Measurements from ENCODE around the gene DCTN3. TPM values are rescaled to one million over a fixed set of nuclear protein-coding genes. Genes with fewer than 3 reads are reported as not detected.

DCTN3 gene
- total and polyA plus RNA-seq, 9 of the 15 experiments (the other 6 are each of a cell fraction or from before 2014, with no cell fraction given): 11.0 to 51.0 (median 41.9) TPM

- peaks cover 0 to 34% of the 10 kb centered on the region in 2 experiments; a peak in 2 of 5 replicates for H3K4me1 ChIP-seq (replicated peaks in 1 of 2; ENCODE audit: control insufficient read depth in 2 of 2, insufficient read depth in 2 of 2, low read length in 2 of 2)
- no peaks in the 10 kb centered on the region for H3K9me3 ChIP-seq (replicated peaks; ENCODE audit: control insufficient read depth, insufficient read depth, low read depth, low read length)
- CTCF ChIA-PET (ENCODE audit: low intra/inter-chr PET ratio): interaction anchor here (0.5 to 1.8 kb wide), 8 partner anchors 12 to 1777 kb away, joined by 3 to 9 read pairs (median 4); no protein-coding TSS in a partner anchor
- peaks cover 18% of the 10 kb centered on the region for H4K20me1 ChIP-seq (replicated peaks; ENCODE audit: control insufficient read depth, insufficient read depth, low read length)
- no TSS peak for BruUV-seq (replicated peaks)
- no peak overlapping the region for H3K4me3 ChIP-seq
- DNase-seq (ENCODE audit: extremely low read depth in 1 of 4, low spot score in 3 of 4): no peak
- no peak for FAIRE-seq
- TF ChIP-seq ZNF639 (CRISPR knock-in tag; conservative IDR thresholded peaks at IDR 0.05 in 1 of 2, IDR thresholded peaks at IDR 0.05 in 1 of 2) (no peak), HNRNPLL (IDR thresholded peaks at IDR 0.05; ENCODE audit: low read depth, low read length, poor library complexity, severe bottlenecking) (no peak), MLLT1 (IDR thresholded peaks at IDR 0.05) (no peak), ZNF3 (CRISPR knock-in tag; IDR thresholded peaks at IDR 0.05) (no peak), TRIM24 (IDR thresholded peaks at IDR 0.05) (no peak)
- H3K36me3 ChIP-seq (ENCODE audit: control insufficient read depth, insufficient read depth, low read length): no peaks in the 10 kb centered on the region
- H3K9me1 ChIP-seq (ENCODE audit: control insufficient read depth, insufficient read depth, low read length): no peaks in the 10 kb centered on the region
- POLR2A ChIA-PET: interaction anchor here (0.6 to 1.0 kb wide), 3 partner anchors 27 to 1767 kb away, joined by 3 to 4 read pairs (median 3); no protein-coding TSS in a partner anchor
- H3K9ac ChIP-seq (ENCODE audit: insufficient read depth in 1 of 2, low read depth in 2 of 2, low read length in 2 of 2): no peak overlapping the region
- no peak overlapping the region for H3K27ac ChIP-seq (ENCODE audit: extremely low read depth, low read depth, low read length)
- H3K79me2 ChIP-seq (ENCODE audit: control insufficient read depth, insufficient read depth, low read length): no peaks in the 10 kb centered on the region
- no peak for ATAC-seq
- WGBS (ENCODE audit: insufficient coverage, low coverage, missing lambda C conversion rate): 8% methylated on average over 7 of the region's 16 CpGs
- in situ Hi-C loops (cut with MboI): no loop called here
- intact Hi-C loops (cut with micrococcal nuclease): loop anchor here (1.0 to 5.0 kb wide), 4 partner anchors 44 to 190 kb away; no protein-coding TSS in a partner anchor
- H3K27me3 ChIP-seq (ENCODE audit: control insufficient read depth in 2 of 2, insufficient read depth in 2 of 2, low read length in 2 of 2): peaks cover 7 to 46% of the 10 kb centered on the region in 2 experiments
- H2AFZ ChIP-seq (ENCODE audit: low read depth, low read length): no peak overlapping the region
- no peak overlapping the region for H3K4me2 ChIP-seq (ENCODE audit: insufficient read depth, low read length)
These were observed 28.1 kb downstream of the DCTN3 start for GRCh38 chr9:34591917-34592866.

Data from K562 (cell line).